HepG2 (cell line): ENCODE measurements around the gene C9orf43. TPM values are rescaled to one million over a fixed set of nuclear protein-coding genes. Genes with fewer than 3 reads are reported as not detected.

Experiments
- ATAC-seq: fragments of 200-7000 bp; cut with Tn5 transposase; 3 replicates; pipeline ENCODE4 v1.9.1; 2020; ENCODE audit warnings: mild to moderate bottlenecking, moderate library complexity
- BruUV-seq: library from RNA; stranded (reverse); fragments of 400-500 nt; replicated peaks from 2 replicates; lab custom pipeline; 2021; lab: Mats Ljungman, UMichigan
- CTCF ChIA-PET: fragments of 300-600 bp; formaldehyde crosslinking; extraction: SDS; loops from one replicate; lab custom pipeline; 2021; ENCODE audit warnings: low total read pairs, inconsistent platforms, low intra/inter-chr PET ratio; lab: Yijun Ruan, JAX
- POLR2A ChIA-PET: fragments of 350-600 bp; sonication (Branson Sonifier 250); formaldehyde crosslinking; loops from one replicate; lab custom pipeline; 2020; ENCODE audit warnings: antibody characterized with exemption, inconsistent platforms; lab: Yijun Ruan, JAX
- DNase-seq: peaks from one replicate; pipeline ENCODE4 v3.0.0-alpha.2; 2015; ENCODE audit warnings: low spot score
- FAIRE-seq: peaks from 3 replicates; lab custom pipeline; 2011; peaks lifted over from hg19 to GRCh38; lab: Jason Lieb, UNC
- H2AFZ ChIP-seq: one replicate; pipeline ENCODE4 v1.6.1; 2011; ENCODE audit warnings: low read length, inconsistent platforms
- H3K27ac ChIP-seq: fragments of 300-600 bp; 3 replicates; pipeline ENCODE4 v1.8.0; 2011; ENCODE audit warnings: mixed run types, mild to moderate bottlenecking, mixed read lengths, low read length, inconsistent platforms; ENCODE audit not compliant: insufficient read depth; ENCODE audit errors: extremely low read length
- H3K27me3 ChIP-seq, 2 experiments: fragments of 200-600 bp in 1 of 2; 2 replicates in 1 of 2; 3 replicates in 1 of 2; pipeline versions ENCODE4 v1.6.0 to v1.8.0; 2011; ENCODE audit warnings: low read length in 2 of 2, mild to moderate bottlenecking in 2 of 2, moderate library complexity in 2 of 2, inconsistent platforms in 1 of 2; ENCODE audit not compliant: insufficient read depth in 2 of 2, control insufficient read depth in 1 of 2
- H3K36me3 ChIP-seq, 2 experiments: fragments of 200-600 bp in 1 of 2; replicated peaks in 1 of 2; 2 replicates in 1 of 2; 3 replicates in 1 of 2; pipeline versions ENCODE4 v1.5.1 to v1.8.0; 2011; ENCODE audit warnings: low read length in 2 of 2, inconsistent platforms in 1 of 2; ENCODE audit not compliant: insufficient read depth in 2 of 2, control insufficient read depth in 1 of 2
- H3K4me1 ChIP-seq: 2 replicates; pipeline ENCODE4 v1.5.1; 2012; ENCODE audit warnings: low read length, inconsistent platforms; ENCODE audit not compliant: insufficient read depth
- H3K4me2 ChIP-seq: 2 replicates; pipeline ENCODE4 v1.6.0; 2011; ENCODE audit warnings: low read depth, low read length, inconsistent platforms
- H3K4me3 ChIP-seq, 3 experiments: fragments of 200-600 bp in 1 of 3; sonication (generic), shearing (Covaris generic) in 1 of 3; replicated peaks in 1 of 3; 2 replicates each; pipeline ENCODE4 v1.5.1; 2011 to 2016; ENCODE audit warnings: low read length in 3 of 3, inconsistent platforms in 2 of 3, low read depth in 2 of 3, mild to moderate bottlenecking in 2 of 3, control low read depth in 1 of 3, mixed read lengths in 1 of 3; ENCODE audit not compliant: insufficient read depth in 1 of 3
- H3K79me2 ChIP-seq: one replicate; pipeline ENCODE4 v1.6.1; 2011; ENCODE audit warnings: low read length, inconsistent platforms; ENCODE audit not compliant: insufficient read depth
- H3K9ac ChIP-seq: 2 replicates; pipeline ENCODE4 v1.6.0; 2011; ENCODE audit warnings: mild to moderate bottlenecking, low read depth, low read length, inconsistent platforms; ENCODE audit not compliant: insufficient read depth
- H3K9me3 ChIP-seq: 2 replicates; pipeline ENCODE4 v1.5.1; 2012; ENCODE audit warnings: mild to moderate bottlenecking, low read length
- H4K20me1 ChIP-seq: 2 replicates; pipeline ENCODE4 v1.6.0; 2011; ENCODE audit warnings: inconsistent platforms, mild to moderate bottlenecking, low read length, moderate library complexity; ENCODE audit not compliant: insufficient read depth
- CEBPB ChIP-seq: IDR thresholded peaks from 2 replicates; pipeline ENCODE4 v1.6.1; 2011; ENCODE audit warnings: low read depth, low read length, improper control_type of control experiment, borderline replicate concordance
- FOXO4 ChIP-seq: sonication (generic); formaldehyde crosslinking; conservative IDR thresholded peaks from 2 replicates; pipeline ENCODE4 v1.8.1; 2023; ENCODE audit warnings: missing genetic modification reagents
- MIER2 ChIP-seq: IDR thresholded peaks from 2 replicates; pipeline ENCODE4 v1.6.1; 2016; ENCODE audit warnings: missing biosample characterization, missing genetic modification reagents
- ZNF672 ChIP-seq: sonication (generic); formaldehyde crosslinking; IDR thresholded peaks from 2 replicates; pipeline ENCODE4 v1.8.1; 2022; ENCODE audit warnings: missing genetic modification reagents
- whole genome bisulfite sequencing: methylation state at CpG from one replicate; pipeline ENCODE4 v1.1.6; 2017; ENCODE audit warnings: low lambda C conversion rate; 5-methylcytosine and 5-hydroxymethylcytosine counted together
- in situ Hi-C: cut with HindIII; loops from 2 replicates; pipeline ENCODE4 v1.10.0; 2017; ENCODE audit warnings: low pct_unique_long_range_greater_than_20kb; ENCODE audit not compliant: extremely low pct_ligation_motif_present
- intact Hi-C: fragments of 100-400 bp; cut with micrococcal nuclease; formaldehyde crosslinking; loops from one replicate; pipeline ENCODE4 v1.10.0; 2022; ENCODE audit not compliant: unreplicated experiment
- polyA plus RNA-seq, 8 experiments: library from polyadenylated mRNA; depleted of rRNA in 3 of 8; stranded (reverse) in 7 of 8; unstranded in 1 of 8; fragments of >200 nt; fragmentation: Illumina TruSeq in 4 of 8; extraction: Trizol in 4 of 8; gene quantifications; 2 replicates each; pipeline versions ENCODE4 v1.2.1 to v1.2.3, GENCODE V29; 2011 to 2016; ENCODE audit warnings: low read depth in 4 of 8, missing spikeins in 1 of 8, mixed read lengths in 1 of 8; ENCODE audit not compliant: insufficient read depth in 1 of 8
- total RNA-seq, 5 experiments: library from RNA; depleted of rRNA; stranded (reverse); fragments of >200 nt; fragmentation: Illumina TruSeq; extraction: Trizol; gene quantifications; 2 replicates each; pipeline ENCODE4 v1.2.3, GENCODE V29; 2016; ENCODE audit warnings: low read depth in 1 of 5
- TF ChIP-seq, protein P1 (sequence below): sonication (generic); formaldehyde crosslinking; IDR thresholded peaks from 2 replicates; pipeline ENCODE4 v1.5.0; 2020; ENCODE audit warnings: mild to moderate bottlenecking, missing genetic modification reagents, borderline replicate concordance
- TF ChIP-seq, protein P2 (sequence below): sonication (generic); formaldehyde crosslinking; conservative IDR thresholded peaks from 2 replicates; pipeline ENCODE4 v1.8.0; 2022; ENCODE audit warnings: low read depth, missing genetic modification reagents
- TF ChIP-seq, protein P3 (sequence below): sonication (generic); formaldehyde crosslinking; IDR thresholded peaks from 2 replicates; pipeline ENCODE4 v1.4.0; 2020; ENCODE audit warnings: missing genetic modification reagents
- TF ChIP-seq, protein P4 (sequence below): sonication (generic); formaldehyde crosslinking; IDR thresholded peaks from 2 replicates; pipeline ENCODE4 v1.4.0; 2020; ENCODE audit warnings: missing genetic modification reagents

Gene C9orf43
- total and polyA plus RNA-seq, 2 of the 13 experiments (the other 11 are each of a cell fraction or from before 2014, with no cell fraction given), result 0.24 to 0.31 TPM

DNA sequence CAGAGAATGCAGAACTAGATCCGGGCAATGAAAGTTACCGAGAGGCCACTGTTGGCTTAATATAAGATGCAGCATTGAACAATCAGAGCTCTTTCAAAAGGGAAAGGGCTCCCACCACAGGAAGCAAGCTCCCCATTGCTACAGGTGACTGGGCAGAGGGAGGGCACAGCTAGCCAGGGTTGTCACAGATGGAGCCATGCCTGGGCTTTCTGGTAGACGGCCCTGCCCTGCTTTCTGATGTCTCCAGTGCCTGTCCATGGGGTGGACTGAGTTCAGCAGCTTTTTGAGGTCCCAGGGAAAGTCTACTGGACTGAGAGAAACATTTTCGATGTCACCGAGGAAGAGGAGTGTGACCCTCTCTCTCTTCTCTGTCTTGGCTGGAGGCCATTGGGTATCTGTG lies 67.1 kb downstream of the C9orf43 start (continued):
- TF ChIP-seq, protein P1, sequence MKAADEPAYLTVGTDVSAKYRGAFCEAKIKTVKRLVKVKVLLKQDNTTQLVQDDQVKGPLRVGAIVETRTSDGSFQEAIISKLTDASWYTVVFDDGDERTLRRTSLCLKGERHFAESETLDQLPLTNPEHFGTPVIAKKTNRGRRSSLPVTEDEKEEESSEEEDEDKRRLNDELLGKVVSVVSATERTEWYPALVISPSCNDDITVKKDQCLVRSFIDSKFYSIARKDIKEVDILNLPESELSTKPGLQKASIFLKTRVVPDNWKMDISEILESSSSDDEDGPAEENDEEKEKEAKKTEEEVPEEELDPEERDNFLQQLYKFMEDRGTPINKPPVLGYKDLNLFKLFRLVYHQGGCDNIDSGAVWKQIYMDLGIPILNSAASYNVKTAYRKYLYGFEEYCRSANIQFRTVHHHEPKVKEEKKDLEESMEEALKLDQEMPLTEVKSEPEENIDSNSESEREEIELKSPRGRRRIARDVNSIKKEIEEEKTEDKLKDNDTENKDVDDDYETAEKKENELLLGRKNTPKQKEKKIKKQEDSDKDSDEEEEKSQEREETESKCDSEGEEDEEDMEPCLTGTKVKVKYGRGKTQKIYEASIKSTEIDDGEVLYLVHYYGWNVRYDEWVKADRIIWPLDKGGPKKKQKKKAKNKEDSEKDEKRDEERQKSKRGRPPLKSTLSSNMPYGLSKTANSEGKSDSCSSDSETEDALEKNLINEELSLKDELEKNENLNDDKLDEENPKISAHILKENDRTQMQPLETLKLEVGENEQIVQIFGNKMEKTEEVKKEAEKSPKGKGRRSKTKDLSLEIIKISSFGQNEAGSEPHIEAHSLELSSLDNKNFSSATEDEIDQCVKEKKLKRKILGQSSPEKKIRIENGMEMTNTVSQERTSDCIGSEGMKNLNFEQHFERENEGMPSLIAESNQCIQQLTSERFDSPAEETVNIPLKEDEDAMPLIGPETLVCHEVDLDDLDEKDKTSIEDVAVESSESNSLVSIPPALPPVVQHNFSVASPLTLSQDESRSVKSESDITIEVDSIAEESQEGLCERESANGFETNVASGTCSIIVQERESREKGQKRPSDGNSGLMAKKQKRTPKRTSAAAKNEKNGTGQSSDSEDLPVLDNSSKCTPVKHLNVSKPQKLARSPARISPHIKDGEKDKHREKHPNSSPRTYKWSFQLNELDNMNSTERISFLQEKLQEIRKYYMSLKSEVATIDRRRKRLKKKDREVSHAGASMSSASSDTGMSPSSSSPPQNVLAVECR, result no peak
- TF ChIP-seq CEBPB, result no peak
- TF ChIP-seq FOXO4, result no peak

DNA sequence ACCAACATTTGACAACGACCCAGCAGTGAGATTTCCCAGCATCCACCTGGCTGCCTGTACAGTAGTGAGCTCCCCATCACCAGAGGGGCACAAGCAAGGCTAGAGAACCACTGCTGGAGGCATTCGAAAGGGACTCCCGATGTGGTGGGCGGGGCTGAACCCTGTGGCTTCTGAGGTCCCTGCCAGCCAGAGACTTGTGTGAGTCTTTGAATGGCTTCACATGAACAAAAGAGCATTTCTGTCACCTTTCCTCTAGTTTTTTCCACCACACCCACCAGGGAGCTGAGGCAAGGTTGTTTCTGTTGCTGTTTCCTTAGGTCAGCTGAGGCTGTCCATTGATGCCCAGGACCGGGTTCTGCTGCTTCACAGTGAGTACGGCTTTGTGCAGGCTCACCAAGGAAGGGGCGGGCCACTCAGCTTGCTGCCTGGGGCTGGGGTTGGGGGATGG lies 68.7 kb downstream of the C9orf43 start:
- no TSS peak for BruUV-seq
- FAIRE-seq, result no peak

More for the DNA sequence above, 68.7 kb downstream of the C9orf43 start:
- 79% methylated on average over 5 of the region's 7 CpGs for WGBS
- ChIA-PET CTCF (no interaction called here), POLR2A (no interaction called here)
- in situ Hi-C loops, result no loop called here
- Histone ChIP-seq H3K9ac (no peak overlapping the region), H3K27ac (no peak overlapping the region), H3K79me2 (peaks cover 25% of the 10 kb centered on the region), H3K4me2 (no peak overlapping the region), H3K9me3 (no peaks in the 10 kb centered on the region), H3K4me1 (peaks cover 11% of the 10 kb centered on the region), H3K36me3 (peaks cover 8 to 56% of the 10 kb centered on the region in 2 experiments; a peak in 4 of 5 replicates), H4K20me1 (no peaks in the 10 kb centered on the region), H2AFZ (no peak overlapping the region), H3K27me3 (no peaks in the 10 kb centered on the region), H3K4me3 (no peak overlapping the region)
- ATAC-seq (no peak), DNase-seq (no peak)
- TF ChIP-seq, protein P2, sequence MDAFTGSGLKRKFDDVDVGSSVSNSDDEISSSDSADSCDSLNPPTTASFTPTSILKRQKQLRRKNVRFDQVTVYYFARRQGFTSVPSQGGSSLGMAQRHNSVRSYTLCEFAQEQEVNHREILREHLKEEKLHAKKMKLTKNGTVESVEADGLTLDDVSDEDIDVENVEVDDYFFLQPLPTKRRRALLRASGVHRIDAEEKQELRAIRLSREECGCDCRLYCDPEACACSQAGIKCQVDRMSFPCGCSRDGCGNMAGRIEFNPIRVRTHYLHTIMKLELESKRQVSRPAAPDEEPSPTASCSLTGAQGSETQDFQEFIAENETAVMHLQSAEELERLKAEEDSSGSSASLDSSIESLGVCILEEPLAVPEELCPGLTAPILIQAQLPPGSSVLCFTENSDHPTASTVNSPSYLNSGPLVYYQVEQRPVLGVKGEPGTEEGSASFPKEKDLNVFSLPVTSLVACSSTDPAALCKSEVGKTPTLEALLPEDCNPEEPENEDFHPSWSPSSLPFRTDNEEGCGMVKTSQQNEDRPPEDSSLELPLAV (CRISPR knock-in tag), result no peak
- no peak for TF ChIP-seq ZNF672 (CRISPR knock-in tag)
- TF ChIP-seq, protein P3, sequence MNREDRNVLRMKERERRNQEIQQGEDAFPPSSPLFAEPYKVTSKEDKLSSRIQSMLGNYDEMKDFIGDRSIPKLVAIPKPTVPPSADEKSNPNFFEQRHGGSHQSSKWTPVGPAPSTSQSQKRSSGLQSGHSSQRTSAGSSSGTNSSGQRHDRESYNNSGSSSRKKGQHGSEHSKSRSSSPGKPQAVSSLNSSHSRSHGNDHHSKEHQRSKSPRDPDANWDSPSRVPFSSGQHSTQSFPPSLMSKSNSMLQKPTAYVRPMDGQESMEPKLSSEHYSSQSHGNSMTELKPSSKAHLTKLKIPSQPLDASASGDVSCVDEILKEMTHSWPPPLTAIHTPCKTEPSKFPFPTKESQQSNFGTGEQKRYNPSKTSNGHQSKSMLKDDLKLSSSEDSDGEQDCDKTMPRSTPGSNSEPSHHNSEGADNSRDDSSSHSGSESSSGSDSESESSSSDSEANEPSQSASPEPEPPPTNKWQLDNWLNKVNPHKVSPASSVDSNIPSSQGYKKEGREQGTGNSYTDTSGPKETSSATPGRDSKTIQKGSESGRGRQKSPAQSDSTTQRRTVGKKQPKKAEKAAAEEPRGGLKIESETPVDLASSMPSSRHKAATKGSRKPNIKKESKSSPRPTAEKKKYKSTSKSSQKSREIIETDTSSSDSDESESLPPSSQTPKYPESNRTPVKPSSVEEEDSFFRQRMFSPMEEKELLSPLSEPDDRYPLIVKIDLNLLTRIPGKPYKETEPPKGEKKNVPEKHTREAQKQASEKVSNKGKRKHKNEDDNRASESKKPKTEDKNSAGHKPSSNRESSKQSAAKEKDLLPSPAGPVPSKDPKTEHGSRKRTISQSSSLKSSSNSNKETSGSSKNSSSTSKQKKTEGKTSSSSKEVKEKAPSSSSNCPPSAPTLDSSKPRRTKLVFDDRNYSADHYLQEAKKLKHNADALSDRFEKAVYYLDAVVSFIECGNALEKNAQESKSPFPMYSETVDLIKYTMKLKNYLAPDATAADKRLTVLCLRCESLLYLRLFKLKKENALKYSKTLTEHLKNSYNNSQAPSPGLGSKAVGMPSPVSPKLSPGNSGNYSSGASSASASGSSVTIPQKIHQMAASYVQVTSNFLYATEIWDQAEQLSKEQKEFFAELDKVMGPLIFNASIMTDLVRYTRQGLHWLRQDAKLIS, result no peak
- TF ChIP-seq, protein P4, sequence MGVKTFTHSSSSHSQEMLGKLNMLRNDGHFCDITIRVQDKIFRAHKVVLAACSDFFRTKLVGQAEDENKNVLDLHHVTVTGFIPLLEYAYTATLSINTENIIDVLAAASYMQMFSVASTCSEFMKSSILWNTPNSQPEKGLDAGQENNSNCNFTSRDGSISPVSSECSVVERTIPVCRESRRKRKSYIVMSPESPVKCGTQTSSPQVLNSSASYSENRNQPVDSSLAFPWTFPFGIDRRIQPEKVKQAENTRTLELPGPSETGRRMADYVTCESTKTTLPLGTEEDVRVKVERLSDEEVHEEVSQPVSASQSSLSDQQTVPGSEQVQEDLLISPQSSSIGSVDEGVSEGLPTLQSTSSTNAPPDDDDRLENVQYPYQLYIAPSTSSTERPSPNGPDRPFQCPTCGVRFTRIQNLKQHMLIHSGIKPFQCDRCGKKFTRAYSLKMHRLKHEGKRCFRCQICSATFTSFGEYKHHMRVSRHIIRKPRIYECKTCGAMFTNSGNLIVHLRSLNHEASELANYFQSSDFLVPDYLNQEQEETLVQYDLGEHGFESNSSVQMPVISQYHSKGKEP, result no peak
- no peak for TF ChIP-seq MIER2 (CRISPR knock-in tag)
- intact Hi-C loops, result no loop called here
